GM19025 (cell line): ENCODE results near the gene ITGB1BP2.
"Not testable (repeated sequence)": the region's sequence is repeated elsewhere in the genome, so short reads cannot be mapped to it uniquely, and the experiment has no call there.

Experiments
- ATAC-seq: cut with Tn5 transposase; IDR thresholded peaks from one replicate; pipeline ENCODE4 v1.9.1; 2021; ENCODE audit warnings: mild to moderate bottlenecking, low read depth, moderate library complexity; ENCODE audit not compliant: unreplicated experiment

Gene ITGB1BP2

GRCh38 chrX:71300495-71300894 is 1.1 kb upstream of the ITGB1BP2 start:
- not testable (repeated sequence) for ATAC-seq

GRCh38 chrX:71302461-71303213 is 1.1 kb downstream of the ITGB1BP2 start:
- ATAC-seq = no peak

- ATAC-seq = no peak
These were observed 3.0 kb downstream of the ITGB1BP2 start for GRCh38 chrX:71304561-71304960.

- no peak for ATAC-seq
These were observed 14.4 kb downstream of the ITGB1BP2 start for GRCh38 chrX:71315917-71316316.

GRCh38 chrX:71316959-71317358 is 15.4 kb downstream of the ITGB1BP2 start:
- not testable (repeated sequence) for ATAC-seq

GRCh38 chrX:71320126-71320525 is 18.6 kb downstream of the ITGB1BP2 start:
- ATAC-seq = no peak

- ATAC-seq = no peak
These were observed 20.2 kb downstream of the ITGB1BP2 start for GRCh38 chrX:71321731-71322130.

GRCh38 chrX:71324452-71324851 is 22.9 kb downstream of the ITGB1BP2 start:
- ATAC-seq = not testable (repeated sequence)

- ATAC-seq = no peak
These were observed 24.8 kb downstream of the ITGB1BP2 start for GRCh38 chrX:71326394-71326793.

GRCh38 chrX:71349151-71349665 is 47.7 kb downstream of the ITGB1BP2 start:
- ATAC-seq = not testable (repeated sequence)

GRCh38 chrX:71349867-71350266 is 48.3 kb downstream of the ITGB1BP2 start:
- not testable (repeated sequence) for ATAC-seq

- not testable (repeated sequence) for ATAC-seq
These were observed 50.9 kb downstream of the ITGB1BP2 start for GRCh38 chrX:71352439-71352838.
